ENCODE measurements around the gene TUBA3D.
"Not testable (repeated sequence)": the region's sequence is repeated elsewhere in the genome, so short reads cannot be mapped to it uniquely, and the experiment has no call there.

DNA sequence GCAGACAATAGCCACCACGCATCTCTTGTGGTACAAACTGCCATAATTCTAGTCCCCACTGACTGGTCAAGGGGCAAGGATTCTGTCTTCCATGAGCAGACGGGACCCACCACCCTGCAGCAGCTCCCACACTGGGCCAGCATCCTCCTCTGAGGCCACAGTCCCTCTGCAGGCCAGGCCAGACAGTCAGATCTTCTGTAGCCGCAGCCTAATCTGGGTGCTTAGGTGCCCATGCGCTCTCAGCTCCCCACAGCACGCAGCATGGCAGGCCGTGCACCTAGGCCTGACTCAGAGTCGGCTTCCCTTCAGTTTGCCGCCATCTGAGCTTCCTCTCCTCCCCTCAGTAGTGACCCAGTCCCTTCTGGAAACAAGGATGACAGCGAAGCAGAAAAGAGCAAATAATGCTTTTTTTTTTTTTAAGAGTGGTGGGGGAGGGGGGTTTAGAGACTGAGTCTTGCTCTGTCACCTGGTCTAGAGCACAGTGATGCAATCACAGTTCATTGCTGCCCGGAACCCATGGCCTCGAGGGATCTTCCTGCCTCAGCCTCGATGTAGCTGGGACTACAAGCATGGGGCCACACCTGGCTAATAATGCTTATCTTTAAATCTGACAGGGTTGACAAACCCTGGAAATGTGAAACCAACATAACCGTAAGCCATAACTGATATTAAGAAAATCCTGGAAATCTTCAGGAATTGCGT lies 10.4 kb downstream of the TUBA3D start:
- TF ChIP-seq EZH2 (IDR thresholded peaks at IDR 0.05; ENCODE audit: insufficient read depth, poor library complexity, severe bottlenecking); EZH2phosphoT487 (IDR thresholded peaks at IDR 0.05; ENCODE audit: insufficient read depth, low read depth): not testable (repeated sequence)
